ENCODE data around the gene MGLL.
"Not testable (repeated sequence)": the region's sequence is repeated elsewhere in the genome, so short reads cannot be mapped to it uniquely, and the experiment has no call there.

The MGLL gene

GRCh38 chr3:127685708-127686511, 136.4 kb downstream of the MGLL start:
- DNase-seq = no peak

GRCh38 chr3:127684871-127685707, 137.2 kb downstream of the MGLL start:
- DNase-seq = peak in 1 of 5 donors; percentile 8

- DNase-seq = no peak
These were observed 139.8 kb downstream of the MGLL start for GRCh38 chr3:127682561-127682960.

- not testable (repeated sequence) for DNase-seq
These were observed 140.2 kb downstream of the MGLL start for GRCh38 chr3:127682175-127682554.

- DNase-seq = no peak
These were observed 141.5 kb downstream of the MGLL start for GRCh38 chr3:127680798-127681221.

- no peak for DNase-seq
These were observed 142.1 kb downstream of the MGLL start for GRCh38 chr3:127680146-127680661.

- peak in 1 of 5 donors; percentile 10 for DNase-seq
These were observed 142.7 kb downstream of the MGLL start for GRCh38 chr3:127679534-127680145.

GRCh38 chr3:127678611-127679533, 143.4 kb downstream of the MGLL start:
- no peak for DNase-seq

GRCh38 chr3:127678315-127678599, 144.1 kb downstream of the MGLL start:
- DNase-seq = no peak

GRCh38 chr3:127677541-127678314, 144.6 kb downstream of the MGLL start:
- peak in 1 of 5 donors; percentile 8 for DNase-seq

GRCh38 chr3:127676921-127677351, 145.4 kb downstream of the MGLL start:
- DNase-seq = peak in 1 of 5 donors; percentile 9

- DNase-seq = no peak
These were observed 145.9 kb downstream of the MGLL start for GRCh38 chr3:127676456-127676855.

- peak in 1 of 5 donors; percentile 8 for DNase-seq
These were observed 146.5 kb downstream of the MGLL start for GRCh38 chr3:127675651-127676391.

- no peak for DNase-seq
These were observed 147.5 kb downstream of the MGLL start for GRCh38 chr3:127674790-127675189.

- peak in 1 of 5 donors; percentile 11 for DNase-seq
These were observed 148.1 kb downstream of the MGLL start for GRCh38 chr3:127674101-127674721.

GRCh38 chr3:127673191-127674100, 148.9 kb downstream of the MGLL start:
- peak; percentile 40 to 54 (median 51) for DNase-seq

- DNase-seq = peak; percentile 75 to 89 (median 81)
These were observed 149.7 kb downstream of the MGLL start, which contains the start of gene ABTB1 for GRCh38 chr3:127672429-127673190. Gene ABTB1, plus strand, starts transcription at chr3:127672952. Its CDS starts 74 bp downstream, at chr3:127673026.
